HCT116 (cell line): ENCODE measurements around the gene SLK. TPM values are rescaled to one million over a fixed set of nuclear protein-coding genes. Genes with fewer than 3 reads are reported as not detected.

ENCODE experiments used
- ATAC-seq: fragments of 200-7000 bp; cut with Tn5 transposase; 2 replicates; pipeline ENCODE4 v1.9.1; 2020; ENCODE audit warnings: mild to moderate bottlenecking, moderate library complexity
- BruUV-seq: library from RNA; stranded (reverse); fragments of 400-500 nt; replicated peaks from 2 replicates; lab custom pipeline; 2021; lab: Mats Ljungman, UMichigan
- CTCF ChIA-PET: fragments of 300-600 bp; sonication (Branson Sonifier 250); formaldehyde crosslinking; loops from one replicate; lab custom pipeline; 2021; ENCODE audit warnings: antibody characterized with exemption; lab: Charles Lee
- POLR2A ChIA-PET: fragments of 300-600, 350-600 bp; sonication (Branson Sonifier 250); formaldehyde crosslinking; loops from one replicate; lab custom pipeline; 2021; ENCODE audit warnings: antibody characterized with exemption; lab: Charles Lee
- RAD21 ChIA-PET, 2 experiments: fragments of 300-600 bp; sonication (Branson Sonifier 250); formaldehyde crosslinking; loops; one replicate each; lab custom pipeline; 2023; ENCODE audit warnings: low total read pairs in 2 of 2; ENCODE audit not compliant: uncharacterized antibody in 2 of 2, unreplicated experiment in 2 of 2, low non-redundant PET in 1 of 2; lab: Charles Lee
- DNase-seq: peaks from one replicate; pipeline ENCODE4 v3.0.0-alpha.2; 2010; ENCODE audit warnings: low read depth, low spot score
- H2AFZ ChIP-seq: fragments of 200-600 bp; shearing (Covaris generic), sonication (generic); 2 replicates; pipeline ENCODE4 v1.6.1; 2017; ENCODE audit warnings: low read depth, mixed run types, mixed read lengths, antibody characterized with exemption, low read length; ENCODE audit not compliant: poor library complexity, severe bottlenecking
- H3K27ac ChIP-seq: 2 replicates; pipeline ENCODE4 v1.5.1; 2012; ENCODE audit warnings: low read depth, low read length
- H3K27me3 ChIP-seq: fragments of 200-600 bp; sonication (generic); 2 replicates; pipeline ENCODE4 v1.6.1; 2016; ENCODE audit warnings: mixed run types, low read length, mixed read lengths; ENCODE audit not compliant: insufficient read depth
- H3K36me3 ChIP-seq, 2 experiments: fragments of 200-500 bp in 1 of 2; fragments of 200-600 bp in 1 of 2; sonication (Bioruptor generic) in 1 of 2; sonication (generic) in 1 of 2; 2 replicates each; pipeline versions ENCODE4 v1.5.1 to v1.6.1; 2014 to 2016; ENCODE audit warnings: low read length in 2 of 2, inconsistent platforms in 1 of 2, mixed read lengths in 1 of 2, mixed run types in 1 of 2; ENCODE audit not compliant: insufficient read depth in 2 of 2, control insufficient read depth in 1 of 2
- H3K4me1 ChIP-seq, 2 experiments: fragments of 200-600 bp in 1 of 2; sonication (generic) in 1 of 2; 2 replicates each; pipeline versions ENCODE4 v1.5.1 to v1.6.1; 2012 to 2017; ENCODE audit warnings: low read length in 2 of 2, inconsistent platforms in 1 of 2, mild to moderate bottlenecking in 1 of 2, mixed read lengths in 1 of 2, mixed run types in 1 of 2, moderate library complexity in 1 of 2; ENCODE audit not compliant: insufficient read depth in 2 of 2, control insufficient read depth in 1 of 2
- H3K4me2 ChIP-seq: fragments of 200-600 bp; sonication (generic); 2 replicates; pipeline ENCODE4 v1.6.1; 2017; ENCODE audit warnings: mixed run types, low read length, mixed read lengths
- H3K4me3 ChIP-seq, 2 experiments: fragments of 200-600 bp in 1 of 2; sonication (generic) in 1 of 2; replicated peaks in 1 of 2; 2 replicates each; pipeline ENCODE4 v1.5.1; 2011 to 2016; ENCODE audit warnings: low read length in 2 of 2, control low read depth in 1 of 2, low read depth in 1 of 2, mild to moderate bottlenecking in 1 of 2, mixed read lengths in 1 of 2, mixed run types in 1 of 2
- H3K79me2 ChIP-seq: fragments of 200-600 bp; sonication (generic); 2 replicates; pipeline ENCODE4 v1.6.1; 2017; ENCODE audit warnings: mild to moderate bottlenecking, mixed run types, low read length, moderate library complexity, mixed read lengths; ENCODE audit not compliant: insufficient read depth
- H3K9ac ChIP-seq: fragments of 200-600 bp; sonication (generic); 2 replicates; pipeline ENCODE4 v1.6.1; 2016; ENCODE audit warnings: low read length, mixed read lengths
- H3K9me2 ChIP-seq: fragments of 200-600 bp; sonication (generic), shearing (Covaris generic); 2 replicates; pipeline ENCODE4 v1.6.1; 2017; ENCODE audit warnings: mixed run types, mild to moderate bottlenecking, moderate library complexity; ENCODE audit not compliant: insufficient read depth
- H3K9me3 ChIP-seq, 2 experiments: fragments of 200-500 bp in 1 of 2; fragments of 200-600 bp in 1 of 2; sonication (Bioruptor generic) in 1 of 2; sonication (generic) in 1 of 2; 2 replicates each; pipeline ENCODE4 v1.6.1; 2014 to 2017; ENCODE audit warnings: low read length in 2 of 2, mixed read lengths in 2 of 2, inconsistent platforms in 1 of 2, low read depth in 1 of 2, mild to moderate bottlenecking in 1 of 2, mixed run types in 1 of 2, moderate library complexity in 1 of 2; ENCODE audit not compliant: control insufficient read depth in 1 of 2, insufficient read depth in 1 of 2
- H4K20me1 ChIP-seq: fragments of 200-600 bp; sonication (generic), shearing (Covaris generic); 2 replicates; pipeline ENCODE4 v1.6.1; 2017; ENCODE audit warnings: mixed run types, mild to moderate bottlenecking, moderate library complexity; ENCODE audit not compliant: insufficient read depth
- ATF3 ChIP-seq: IDR thresholded peaks from 2 replicates; pipeline ENCODE4 v1.6.1; 2012
- CEBPB ChIP-seq: IDR thresholded peaks from 2 replicates; pipeline ENCODE4 v1.6.1; 2012; ENCODE audit warnings: low read depth
- CTCF ChIP-seq, 3 experiments: fragments of 200-600 bp in 1 of 3; sonication (generic) in 1 of 3; IDR thresholded peaks in 2 of 3; conservative IDR thresholded peaks in 1 of 3; 2 replicates each; pipeline ENCODE4 v1.5.1; 2012 to 2017; ENCODE audit warnings: low read depth in 2 of 3, low read length in 2 of 3, antibody characterized with exemption in 1 of 3, borderline replicate concordance in 1 of 3, control low read depth in 1 of 3, mild to moderate bottlenecking in 1 of 3, mixed read lengths in 1 of 3, mixed run types in 1 of 3, moderate library complexity in 1 of 3; ENCODE audit not compliant: insufficient read depth in 1 of 3
- EGR1 ChIP-seq: IDR thresholded peaks from 2 replicates; pipeline ENCODE4 v1.6.1; 2012; ENCODE audit warnings: low read depth
- ELF1 ChIP-seq: IDR thresholded peaks from 2 replicates; pipeline ENCODE4 v1.6.1; 2012; ENCODE audit warnings: low read depth, borderline replicate concordance
- EZH2 ChIP-seq: fragments of 200-600 bp; sonication (generic); IDR thresholded peaks from 2 replicates; pipeline ENCODE4 v1.6.1; 2017; ENCODE audit warnings: antibody characterized with exemption, mixed run types
- EZH2phosphoT487 ChIP-seq: fragments of 200-600 bp; IDR thresholded peaks from 2 replicates; pipeline ENCODE4 v1.6.1; 2018; ENCODE audit warnings: antibody characterized with exemption, borderline replicate concordance
- FOSL1 ChIP-seq: IDR thresholded peaks from 2 replicates; pipeline ENCODE4 v1.6.1; 2012; ENCODE audit warnings: low read depth
- JUND ChIP-seq: IDR thresholded peaks from 2 replicates; pipeline ENCODE4 v1.6.1; 2012
- MAX ChIP-seq: IDR thresholded peaks from 2 replicates; pipeline ENCODE4 v1.6.1; 2012
- POLR2A ChIP-seq: IDR thresholded peaks from 2 replicates; pipeline ENCODE4 v1.7.0; 2011; ENCODE audit warnings: borderline replicate concordance; ENCODE audit not compliant: insufficient read depth, insufficient read length; ENCODE audit errors: extremely low read depth
- POLR2AphosphoS5 ChIP-seq: IDR thresholded peaks from 2 replicates; pipeline ENCODE4 v1.6.1; 2011; ENCODE audit warnings: mild to moderate bottlenecking, low read depth, low read length, moderate library complexity
- RAD21 ChIP-seq: IDR thresholded peaks from 2 replicates; pipeline ENCODE4 v1.6.1; 2012; ENCODE audit warnings: low read depth, mild to moderate bottlenecking
- SIN3A ChIP-seq: IDR thresholded peaks from 2 replicates; pipeline ENCODE4 v1.6.1; 2012; ENCODE audit warnings: low read depth
- SRF ChIP-seq: IDR thresholded peaks from 2 replicates; pipeline ENCODE4 v1.6.1; 2012; ENCODE audit warnings: low read depth
- TCF7L2 ChIP-seq: IDR thresholded peaks from 2 replicates; pipeline ENCODE4 v1.7.0; 2011; ENCODE audit warnings: borderline replicate concordance, inconsistent platforms; ENCODE audit not compliant: insufficient read depth, insufficient read length; ENCODE audit errors: extremely low read depth
- ZBTB33 ChIP-seq: IDR thresholded peaks from 2 replicates; pipeline ENCODE4 v1.6.1; 2011; ENCODE audit warnings: mild to moderate bottlenecking, low read length, moderate library complexity; ENCODE audit not compliant: insufficient replicate concordance; ENCODE audit errors: extremely low read depth
- ZFX ChIP-seq: fragments of 450-650 bp; IDR thresholded peaks from 2 replicates; pipeline ENCODE4 v1.6.1; 2017
- ZNF274 ChIP-seq: fragments of 200-500 bp; sonication (Bioruptor generic); IDR thresholded peaks from 2 replicates; pipeline ENCODE4 v1.6.1; 2014; ENCODE audit warnings: mild to moderate bottlenecking, low read depth, low read length, inconsistent platforms
- intact Hi-C: fragments of 100-400 bp; cut with micrococcal nuclease; formaldehyde crosslinking; loops from 2 replicates; pipeline ENCODE4 v1.10.0; 2022
- total RNA-seq: library from RNA; stranded (reverse); gene quantifications from one replicate; pipeline ENCODE4 v1.2.1, GENCODE V29; 2021; ENCODE audit not compliant: unreplicated experiment
- TF ChIP-seq, protein P1 (sequence below): IDR thresholded peaks from 2 replicates; pipeline ENCODE4 v1.6.1; 2012; ENCODE audit warnings: low read depth

SLK gene
- total RNA-seq, 1 experiment from 2014 or later = 44.2 TPM

DNA sequence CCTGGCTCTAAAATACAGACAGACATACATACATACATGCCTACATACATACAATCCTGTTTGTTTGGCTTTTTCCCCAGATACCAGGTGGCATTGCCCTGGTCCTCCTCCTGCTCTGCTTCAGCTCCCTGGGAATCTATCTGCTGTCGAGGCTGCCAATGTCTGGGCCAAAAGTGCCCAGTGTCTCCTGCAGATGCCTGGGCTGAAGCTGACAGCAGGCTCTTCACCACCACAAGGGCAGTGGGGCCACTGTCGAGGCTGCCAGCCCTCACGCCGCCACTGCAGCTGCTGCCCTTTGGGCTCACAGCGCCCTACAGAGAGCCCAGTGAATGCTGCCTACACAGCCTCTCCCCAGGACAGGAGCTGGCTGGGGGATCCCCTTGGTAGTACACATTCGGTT, 30.9 kb upstream of the SLK start:
- Histone ChIP-seq H3K9me3 (no peaks in the 10 kb centered on the region), H3K79me2 (no peaks in the 10 kb centered on the region), H3K9ac (no peak overlapping the region), H3K36me3 (no peaks in the 10 kb centered on the region), H3K27me3 (no peaks in the 10 kb centered on the region), H3K4me2 (no peak overlapping the region), H3K4me3 (no peak overlapping the region), H4K20me1 (no peaks in the 10 kb centered on the region), H3K4me1 (no peaks in the 10 kb centered on the region), H3K27ac (no peak overlapping the region), H3K9me2 (no peaks in the 10 kb centered on the region), H2AFZ (no peak overlapping the region)
- ATAC-seq = peak; percentile 42
- ChIA-PET CTCF (no interaction called here), RAD21 (interaction anchor here in 1 of 2 experiments (0.5 kb wide), 1 partner anchor 330 kb away, joined by 3 read pairs; no protein-coding TSS in a partner anchor), POLR2A (interaction anchor here (1.0 kb wide), 1 partner anchor 9 kb away, joined by 4 read pairs; no protein-coding TSS in a partner anchor)
- TF ChIP-seq CEBPB (no peak), ATF3 (no peak), POLR2A (no peak), SIN3A (no peak), ZBTB33 (no peak), SRF (no peak), ELF1 (no peak), JUND (no peak), RAD21 (no peak), ZFX (no peak; the same call in 1 of the 2 replicates), MAX (no peak), FOSL1 (no peak), EZH2 (no peak), EGR1 (no peak), CTCF (IDR thresholded peaks at IDR 0.05 in 2 of 3, conservative IDR thresholded peaks at IDR 0.05 in 1 of 3; ENCODE audit: borderline replicate concordance in 1 of 3, insufficient read depth in 1 of 3, low read depth in 2 of 3, low read length in 2 of 3) (no peak), POLR2AphosphoS5 (no peak), ZNF274 (no peak), EZH2phosphoT487 (no peak), TCF7L2 (no peak)
- TF ChIP-seq, protein P1, sequence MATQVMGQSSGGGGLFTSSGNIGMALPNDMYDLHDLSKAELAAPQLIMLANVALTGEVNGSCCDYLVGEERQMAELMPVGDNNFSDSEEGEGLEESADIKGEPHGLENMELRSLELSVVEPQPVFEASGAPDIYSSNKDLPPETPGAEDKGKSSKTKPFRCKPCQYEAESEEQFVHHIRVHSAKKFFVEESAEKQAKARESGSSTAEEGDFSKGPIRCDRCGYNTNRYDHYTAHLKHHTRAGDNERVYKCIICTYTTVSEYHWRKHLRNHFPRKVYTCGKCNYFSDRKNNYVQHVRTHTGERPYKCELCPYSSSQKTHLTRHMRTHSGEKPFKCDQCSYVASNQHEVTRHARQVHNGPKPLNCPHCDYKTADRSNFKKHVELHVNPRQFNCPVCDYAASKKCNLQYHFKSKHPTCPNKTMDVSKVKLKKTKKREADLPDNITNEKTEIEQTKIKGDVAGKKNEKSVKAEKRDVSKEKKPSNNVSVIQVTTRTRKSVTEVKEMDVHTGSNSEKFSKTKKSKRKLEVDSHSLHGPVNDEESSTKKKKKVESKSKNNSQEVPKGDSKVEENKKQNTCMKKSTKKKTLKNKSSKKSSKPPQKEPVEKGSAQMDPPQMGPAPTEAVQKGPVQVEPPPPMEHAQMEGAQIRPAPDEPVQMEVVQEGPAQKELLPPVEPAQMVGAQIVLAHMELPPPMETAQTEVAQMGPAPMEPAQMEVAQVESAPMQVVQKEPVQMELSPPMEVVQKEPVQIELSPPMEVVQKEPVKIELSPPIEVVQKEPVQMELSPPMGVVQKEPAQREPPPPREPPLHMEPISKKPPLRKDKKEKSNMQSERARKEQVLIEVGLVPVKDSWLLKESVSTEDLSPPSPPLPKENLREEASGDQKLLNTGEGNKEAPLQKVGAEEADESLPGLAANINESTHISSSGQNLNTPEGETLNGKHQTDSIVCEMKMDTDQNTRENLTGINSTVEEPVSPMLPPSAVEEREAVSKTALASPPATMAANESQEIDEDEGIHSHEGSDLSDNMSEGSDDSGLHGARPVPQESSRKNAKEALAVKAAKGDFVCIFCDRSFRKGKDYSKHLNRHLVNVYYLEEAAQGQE = no peak
- intact Hi-C loops = no loop called here
- BruUV-seq = no TSS peak
- DNase-seq = no peak
